GM12878 (cell line): ENCODE data around the gene LIN7C. TPM values are rescaled to one million over a fixed set of nuclear protein-coding genes. Genes with fewer than 3 reads are reported as not detected.

Experiments used
- CEBPB ChIP-seq, 2 experiments: fragments of 150-350 bp in 1 of 2; IDR thresholded peaks; 2 replicates each; pipeline ENCODE4 v1.6.1; 2012 to 2014; ENCODE audit warnings: low read depth in 2 of 2, low read length in 2 of 2, borderline replicate concordance in 1 of 2, inconsistent platforms in 1 of 2
- EP300 ChIP-seq, 2 experiments: fragments of 150-350 bp in 1 of 2; IDR thresholded peaks; 2 replicates each; pipeline ENCODE4 v1.6.1; 2011 to 2012; ENCODE audit warnings: low read depth in 2 of 2, low read length in 2 of 2, borderline replicate concordance in 1 of 2, improper control_type of control experiment in 1 of 2, inconsistent platforms in 1 of 2; ENCODE audit not compliant: control insufficient read depth in 1 of 2
- EZH2 ChIP-seq: IDR thresholded peaks from 2 replicates; pipeline ENCODE4 v1.6.1; 2012; ENCODE audit warnings: low read depth, mild to moderate bottlenecking, control low read depth, inconsistent platforms, low read length, borderline replicate concordance; ENCODE audit not compliant: control insufficient read depth
- HCFC1 ChIP-seq: fragments of 150-350 bp; IDR thresholded peaks from 2 replicates; pipeline ENCODE4 v1.6.1; 2014; ENCODE audit warnings: low read length
- HDAC2 ChIP-seq: fragments of 200-600 bp; sonication (generic); IDR thresholded peaks from 2 replicates; pipeline ENCODE4 v1.6.1; 2017
- IRF3 ChIP-seq: fragments of 450-650 bp; IDR thresholded peaks from 2 replicates; pipeline ENCODE4 v1.6.1; 2014; ENCODE audit warnings: mild to moderate bottlenecking
- KAT2A ChIP-seq: conservative IDR thresholded peaks from 2 replicates; pipeline ENCODE4 v1.6.1; 2011; ENCODE audit warnings: low read depth, low read length; ENCODE audit not compliant: control insufficient read depth
- MTA2 ChIP-seq: fragments of 450-650 bp; IDR thresholded peaks from 2 replicates; pipeline ENCODE4 v1.6.1; 2016; ENCODE audit warnings: low read depth, mild to moderate bottlenecking, moderate library complexity
- NKRF ChIP-seq: fragments of 450-650 bp; conservative IDR thresholded peaks from 2 replicates; pipeline ENCODE4 v1.6.1; 2017; ENCODE audit warnings: mild to moderate bottlenecking, moderate library complexity
- NR2C2 ChIP-seq: IDR thresholded peaks from 2 replicates; pipeline ENCODE4 v1.6.1; 2011; ENCODE audit warnings: borderline replicate concordance, low read depth; ENCODE audit not compliant: control insufficient read depth, insufficient read length
- PKNOX1 ChIP-seq: fragments of 450-650 bp; IDR thresholded peaks from 2 replicates; pipeline ENCODE4 v1.6.1; 2016; ENCODE audit warnings: mild to moderate bottlenecking
- RCOR1 ChIP-seq: conservative IDR thresholded peaks from 2 replicates; pipeline ENCODE4 v1.6.1; 2012; ENCODE audit warnings: low read depth, low read length, improper control_type of control experiment
- TARDBP ChIP-seq: IDR thresholded peaks from 2 replicates; pipeline ENCODE4 v1.6.1; 2016; ENCODE audit warnings: borderline replicate concordance
- TBL1XR1 ChIP-seq: IDR thresholded peaks from 2 replicates; pipeline ENCODE4 v1.6.1; 2012; ENCODE audit warnings: low read depth, low read length, improper control_type of control experiment
- ZNF687 ChIP-seq: fragments of 450-650 bp; IDR thresholded peaks from 2 replicates; pipeline ENCODE4 v1.6.1; 2017; ENCODE audit warnings: mild to moderate bottlenecking, moderate library complexity
- ZSCAN29 ChIP-seq: fragments of 450-650 bp; IDR thresholded peaks from 2 replicates; pipeline ENCODE4 v1.6.1; 2017; ENCODE audit warnings: mild to moderate bottlenecking, moderate library complexity
- polyA plus RNA-seq, 11 experiments: library from polyadenylated mRNA; depleted of rRNA in 4 of 11; unstranded in 6 of 11; stranded (reverse) in 5 of 11; fragments of >200 nt; fragmentation: Nextera tagmentation in 4 of 11; fragmentation: Illumina TruSeq in 1 of 11; extraction: Ambion mirVana in 4 of 11; extraction: Trizol in 1 of 11; gene quantifications; 1 replicate in 1 of 11; 2 replicates in 10 of 11; pipeline versions ENCODE4 v1.2.1 to v1.2.3, GENCODE V29; 2011 to 2016; ENCODE audit warnings: inconsistent platforms in 2 of 11, missing spikeins in 2 of 11, low read depth in 1 of 11
- total RNA-seq, 4 experiments: library from RNA; depleted of rRNA in 3 of 4; stranded (reverse); fragments of >200 nt in 3 of 4; fragmentation: Illumina TruSeq in 1 of 4; extraction: Trizol in 1 of 4; gene quantifications; 2 replicates each; pipeline versions ENCODE4 v1.2.1 to v1.2.3, GENCODE V29; 2013 to 2021

The LIN7C gene
- total and polyA plus RNA-seq, 10 of the 15 experiments (the other 5 are each of a cell fraction or from before 2014, with no cell fraction given): 6.0 to 23.7 (median 15.1) TPM

- TF ChIP-seq ZNF687: peak; percentile 43; the same call in 1 of the 2 replicates
- no peak for TF ChIP-seq EP300 (IDR thresholded peaks at IDR 0.05; ENCODE audit: borderline replicate concordance in 1 of 2, control insufficient read depth in 1 of 2, low read depth in 2 of 2, low read length in 2 of 2)
- TF ChIP-seq EZH2: no peak
- peak; percentile 52; the same call in 1 of the 2 replicates for TF ChIP-seq MTA2
- peak; percentile 46; the same call in 1 of the 2 replicates for TF ChIP-seq NKRF
- no peak for TF ChIP-seq TBL1XR1
- peak; percentile 62; the same call in 1 of the 2 replicates for TF ChIP-seq HCFC1
- no peak for TF ChIP-seq NR2C2
- TF ChIP-seq RCOR1: peak; percentile 95
- TF ChIP-seq PKNOX1: peak; percentile 8; the same call in 1 of the 2 replicates
- TF ChIP-seq IRF3: no peak
- TF ChIP-seq ZSCAN29: no peak
- TF ChIP-seq TARDBP: 0 out of 2 replicates have a peak, but pooled peaks have one; percentile 47
- no peak for TF ChIP-seq CEBPB (IDR thresholded peaks at IDR 0.05; ENCODE audit: borderline replicate concordance in 1 of 2, low read depth in 2 of 2, low read length in 2 of 2)
- no peak for TF ChIP-seq KAT2A
- no peak for TF ChIP-seq HDAC2
These were observed at the start of gene LIN7C (continued) for GRCh38 chr11:27506200-27507182.
